HepG2 (cell line): ENCODE measurements around the gene CAMK2D. TPM values are rescaled to one million over a fixed set of nuclear protein-coding genes. Genes with fewer than 3 reads are reported as not detected.
A peak's percentile ranks its signal among the peaks of the same experiment; 100 is the strongest.

Experiments used
- ATAC-seq: fragments of 200-7000 bp; cut with Tn5 transposase; 3 replicates; pipeline ENCODE4 v1.9.1; 2020; ENCODE audit warnings: mild to moderate bottlenecking, moderate library complexity
- BruUV-seq: library from RNA; stranded (reverse); fragments of 400-500 nt; replicated peaks from 2 replicates; lab custom pipeline; 2021; lab: Mats Ljungman, UMichigan
- CTCF ChIA-PET: fragments of 300-600 bp; formaldehyde crosslinking; extraction: SDS; loops from one replicate; lab custom pipeline; 2021; ENCODE audit warnings: low total read pairs, inconsistent platforms, low intra/inter-chr PET ratio; lab: Yijun Ruan, JAX
- POLR2A ChIA-PET: fragments of 350-600 bp; sonication (Branson Sonifier 250); formaldehyde crosslinking; loops from one replicate; lab custom pipeline; 2020; ENCODE audit warnings: antibody characterized with exemption, inconsistent platforms; lab: Yijun Ruan, JAX
- DNase-seq: peaks from one replicate; pipeline ENCODE4 v3.0.0-alpha.2; 2015; ENCODE audit warnings: low spot score
- FAIRE-seq: peaks from 3 replicates; lab custom pipeline; 2011; peaks lifted over from hg19 to GRCh38; lab: Jason Lieb, UNC
- H2AFZ ChIP-seq: one replicate; pipeline ENCODE4 v1.6.1; 2011; ENCODE audit warnings: low read length, inconsistent platforms
- H3K27ac ChIP-seq: fragments of 300-600 bp; 3 replicates; pipeline ENCODE4 v1.8.0; 2011; ENCODE audit warnings: mixed run types, mild to moderate bottlenecking, mixed read lengths, low read length, inconsistent platforms; ENCODE audit not compliant: insufficient read depth; ENCODE audit errors: extremely low read length
- H3K27me3 ChIP-seq, 2 experiments: fragments of 200-600 bp in 1 of 2; 2 replicates in 1 of 2; 3 replicates in 1 of 2; pipeline versions ENCODE4 v1.6.0 to v1.8.0; 2011; ENCODE audit warnings: low read length in 2 of 2, mild to moderate bottlenecking in 2 of 2, moderate library complexity in 2 of 2, inconsistent platforms in 1 of 2; ENCODE audit not compliant: insufficient read depth in 2 of 2, control insufficient read depth in 1 of 2
- H3K36me3 ChIP-seq, 2 experiments: fragments of 200-600 bp in 1 of 2; replicated peaks in 1 of 2; 2 replicates in 1 of 2; 3 replicates in 1 of 2; pipeline versions ENCODE4 v1.5.1 to v1.8.0; 2011; ENCODE audit warnings: low read length in 2 of 2, inconsistent platforms in 1 of 2; ENCODE audit not compliant: insufficient read depth in 2 of 2, control insufficient read depth in 1 of 2
- H3K4me1 ChIP-seq: 2 replicates; pipeline ENCODE4 v1.5.1; 2012; ENCODE audit warnings: low read length, inconsistent platforms; ENCODE audit not compliant: insufficient read depth
- H3K4me2 ChIP-seq: 2 replicates; pipeline ENCODE4 v1.6.0; 2011; ENCODE audit warnings: low read depth, low read length, inconsistent platforms
- H3K4me3 ChIP-seq, 3 experiments: fragments of 200-600 bp in 1 of 3; sonication (generic), shearing (Covaris generic) in 1 of 3; replicated peaks in 1 of 3; 2 replicates each; pipeline ENCODE4 v1.5.1; 2011 to 2016; ENCODE audit warnings: low read length in 3 of 3, inconsistent platforms in 2 of 3, low read depth in 2 of 3, mild to moderate bottlenecking in 2 of 3, control low read depth in 1 of 3, mixed read lengths in 1 of 3; ENCODE audit not compliant: insufficient read depth in 1 of 3
- H3K79me2 ChIP-seq: one replicate; pipeline ENCODE4 v1.6.1; 2011; ENCODE audit warnings: low read length, inconsistent platforms; ENCODE audit not compliant: insufficient read depth
- H3K9ac ChIP-seq: 2 replicates; pipeline ENCODE4 v1.6.0; 2011; ENCODE audit warnings: mild to moderate bottlenecking, low read depth, low read length, inconsistent platforms; ENCODE audit not compliant: insufficient read depth
- H3K9me3 ChIP-seq: 2 replicates; pipeline ENCODE4 v1.5.1; 2012; ENCODE audit warnings: mild to moderate bottlenecking, low read length
- H4K20me1 ChIP-seq: 2 replicates; pipeline ENCODE4 v1.6.0; 2011; ENCODE audit warnings: inconsistent platforms, mild to moderate bottlenecking, low read length, moderate library complexity; ENCODE audit not compliant: insufficient read depth
- CEBPB ChIP-seq: IDR thresholded peaks from 2 replicates; pipeline ENCODE4 v1.6.1; 2011; ENCODE audit warnings: low read depth, low read length, improper control_type of control experiment, borderline replicate concordance
- ELF1 ChIP-seq: sonication (generic); formaldehyde crosslinking; IDR thresholded peaks from 2 replicates; pipeline ENCODE4 v1.4.0; 2020; ENCODE audit warnings: missing genetic modification reagents
- HDAC6 ChIP-seq: fragments of 200-600 bp; sonication (generic); IDR thresholded peaks from 2 replicates; pipeline ENCODE4 v1.7.0; 2017; ENCODE audit warnings: mild to moderate bottlenecking, antibody characterized with exemption, low read length, low read depth
- HNRNPUL1 ChIP-seq: fragments of 200-400 bp; formaldehyde crosslinking; IDR thresholded peaks from 2 replicates; pipeline ENCODE4 v1.6.1; 2017; ENCODE audit warnings: low read depth, mild to moderate bottlenecking, low read length, moderate library complexity
- KAT2B ChIP-seq: fragments of 150-350 bp; IDR thresholded peaks from 2 replicates; pipeline ENCODE4 v1.6.1; 2014; ENCODE audit warnings: low read depth, low read length, borderline replicate concordance
- KLF9 ChIP-seq: IDR thresholded peaks from 2 replicates; pipeline ENCODE4 v1.6.1; 2016; ENCODE audit warnings: low read depth
- MED13 ChIP-seq: sonication (generic); formaldehyde crosslinking; IDR thresholded peaks from 2 replicates; pipeline ENCODE4 v1.5.0; 2020; ENCODE audit warnings: missing genetic modification reagents
- MYC ChIP-seq: sonication (generic); formaldehyde crosslinking; IDR thresholded peaks from 2 replicates; pipeline ENCODE4 v1.9.0; 2021; ENCODE audit warnings: missing genetic modification reagents, borderline replicate concordance
- ZFP36L2 ChIP-seq: sonication (generic); formaldehyde crosslinking; IDR thresholded peaks from 2 replicates; pipeline ENCODE4 v1.4.0; 2020; ENCODE audit warnings: missing genetic modification reagents
- ZFP91 ChIP-seq: sonication (generic); formaldehyde crosslinking; IDR thresholded peaks from 2 replicates; pipeline ENCODE4 v1.9.0; 2022; ENCODE audit warnings: missing genetic modification reagents, mild to moderate bottlenecking, borderline replicate concordance
- ZFX ChIP-seq: sonication (generic); formaldehyde crosslinking; IDR thresholded peaks from 2 replicates; pipeline ENCODE4 v1.4.0; 2020; ENCODE audit warnings: mild to moderate bottlenecking, low read depth, missing genetic modification reagents, moderate library complexity
- ZNF234 ChIP-seq: sonication (generic); formaldehyde crosslinking; conservative IDR thresholded peaks from 2 replicates; pipeline ENCODE4 v1.5.1; 2020; ENCODE audit warnings: mild to moderate bottlenecking, missing genetic modification reagents
- ZNF629 ChIP-seq: sonication (generic); formaldehyde crosslinking; conservative IDR thresholded peaks from 2 replicates; pipeline ENCODE4 v1.5.0; 2020; ENCODE audit warnings: missing genetic modification reagents
- WGBS: methylation state at CpG from one replicate; pipeline ENCODE4 v1.1.6; 2017; ENCODE audit warnings: low lambda C conversion rate; 5-methylcytosine and 5-hydroxymethylcytosine counted together
- in situ Hi-C: cut with HindIII; loops from 2 replicates; pipeline ENCODE4 v1.10.0; 2017; ENCODE audit warnings: low pct_unique_long_range_greater_than_20kb; ENCODE audit not compliant: extremely low pct_ligation_motif_present
- intact Hi-C: fragments of 100-400 bp; cut with micrococcal nuclease; formaldehyde crosslinking; loops from one replicate; pipeline ENCODE4 v1.10.0; 2022; ENCODE audit not compliant: unreplicated experiment
- polyA plus RNA-seq, 8 experiments: library from polyadenylated mRNA; depleted of rRNA in 3 of 8; stranded (reverse) in 7 of 8; unstranded in 1 of 8; fragments of >200 nt; fragmentation: Illumina TruSeq in 4 of 8; extraction: Trizol in 4 of 8; gene quantifications; 2 replicates each; pipeline versions ENCODE4 v1.2.1 to v1.2.3, GENCODE V29; 2011 to 2016; ENCODE audit warnings: low read depth in 4 of 8, missing spikeins in 1 of 8, mixed read lengths in 1 of 8; ENCODE audit not compliant: insufficient read depth in 1 of 8
- total RNA-seq, 5 experiments: library from RNA; depleted of rRNA; stranded (reverse); fragments of >200 nt; fragmentation: Illumina TruSeq; extraction: Trizol; gene quantifications; 2 replicates each; pipeline ENCODE4 v1.2.3, GENCODE V29; 2016; ENCODE audit warnings: low read depth in 1 of 5
- TF ChIP-seq, protein P1 (sequence below): sonication (generic); formaldehyde crosslinking; IDR thresholded peaks from 2 replicates; pipeline ENCODE4 v1.4.0; 2020; ENCODE audit warnings: mild to moderate bottlenecking, missing genetic modification reagents

CAMK2D gene
- total and polyA plus RNA-seq, 2 of the 13 experiments (the other 11 are each of a cell fraction or from before 2014, with no cell fraction given) = 18.0 to 65.4 TPM

- peaks cover 2% of the 10 kb centered on the region for H3K79me2 ChIP-seq
- POLR2A ChIA-PET = no interaction called here
- FAIRE-seq (no peak), DNase-seq (no peak), ATAC-seq (no peak)
- no peaks in the 10 kb centered on the region for H3K27me3 ChIP-seq
- no peak overlapping the region for H3K27ac ChIP-seq
- H3K9me3 ChIP-seq = peaks cover 10% of the 10 kb centered on the region; the same call in 1 of the 2 replicates
- no peak overlapping the region for H3K4me2 ChIP-seq
- H3K4me3 ChIP-seq = no peak overlapping the region
- CTCF ChIA-PET = no interaction called here
- TF ChIP-seq CEBPB (peak; percentile 37; the same call in 1 of the 2 replicates), HNRNPUL1 (no peak)
- intact Hi-C loops = no loop called here
- no peak overlapping the region for H2AFZ ChIP-seq
- in situ Hi-C loops = no loop called here
- H3K4me1 ChIP-seq = peaks cover 29% of the 10 kb centered on the region
- H4K20me1 ChIP-seq = no peaks in the 10 kb centered on the region
- no peak overlapping the region for H3K9ac ChIP-seq
- H3K36me3 ChIP-seq = peaks cover 0 to 1% of the 10 kb centered on the region in 2 experiments; a peak in 1 of 5 replicates
- BruUV-seq = no TSS peak
These were observed 82.9 kb downstream of the CAMK2D start for GRCh38 chr4:113678641-113679040.

DNA sequence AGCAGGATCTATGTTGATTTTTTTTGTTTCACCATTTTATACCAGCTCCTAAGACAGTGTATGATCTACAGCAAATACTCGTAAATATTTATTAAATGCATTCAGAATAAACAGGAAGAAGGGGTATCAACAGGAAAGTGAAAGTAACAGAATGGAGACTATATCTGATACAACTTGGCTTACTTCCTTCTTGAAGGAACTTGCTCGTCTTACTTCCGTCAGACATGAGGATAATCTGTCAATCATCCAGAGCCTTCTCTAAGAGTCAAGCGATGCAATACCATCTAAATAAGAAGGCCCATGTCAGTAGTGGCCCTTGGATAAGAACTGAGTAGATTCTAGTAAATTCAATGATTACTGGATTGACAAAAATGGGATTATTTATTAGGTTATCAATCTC is 84.2 kb downstream of the CAMK2D start:
- Histone ChIP-seq H2AFZ (no peak overlapping the region), H3K4me2 (no peak overlapping the region), H3K4me3 (no peak overlapping the region), H3K9ac (no peak overlapping the region), H3K27me3 (no peaks in the 10 kb centered on the region), H4K20me1 (no peaks in the 10 kb centered on the region), H3K4me1 (peaks cover 18% of the 10 kb centered on the region), H3K36me3 (no peaks in the 10 kb centered on the region; a peak in 1 of 5 replicates), H3K27ac (no peak overlapping the region), H3K9me3 (peaks cover 10% of the 10 kb centered on the region; the same call in 1 of the 2 replicates), H3K79me2 (peaks cover 2% of the 10 kb centered on the region)
- ATAC-seq (no peak), FAIRE-seq (no peak), DNase-seq (no peak)
- ChIA-PET POLR2A (no interaction called here), CTCF (no interaction called here)
- intact Hi-C loops (no loop called here), in situ Hi-C loops (no loop called here)
- no TSS peak for BruUV-seq
- WGBS = 99% methylated on average over 4 of the region's 4 CpGs
- TF ChIP-seq KAT2B = no peak
- TF ChIP-seq, protein P1, sequence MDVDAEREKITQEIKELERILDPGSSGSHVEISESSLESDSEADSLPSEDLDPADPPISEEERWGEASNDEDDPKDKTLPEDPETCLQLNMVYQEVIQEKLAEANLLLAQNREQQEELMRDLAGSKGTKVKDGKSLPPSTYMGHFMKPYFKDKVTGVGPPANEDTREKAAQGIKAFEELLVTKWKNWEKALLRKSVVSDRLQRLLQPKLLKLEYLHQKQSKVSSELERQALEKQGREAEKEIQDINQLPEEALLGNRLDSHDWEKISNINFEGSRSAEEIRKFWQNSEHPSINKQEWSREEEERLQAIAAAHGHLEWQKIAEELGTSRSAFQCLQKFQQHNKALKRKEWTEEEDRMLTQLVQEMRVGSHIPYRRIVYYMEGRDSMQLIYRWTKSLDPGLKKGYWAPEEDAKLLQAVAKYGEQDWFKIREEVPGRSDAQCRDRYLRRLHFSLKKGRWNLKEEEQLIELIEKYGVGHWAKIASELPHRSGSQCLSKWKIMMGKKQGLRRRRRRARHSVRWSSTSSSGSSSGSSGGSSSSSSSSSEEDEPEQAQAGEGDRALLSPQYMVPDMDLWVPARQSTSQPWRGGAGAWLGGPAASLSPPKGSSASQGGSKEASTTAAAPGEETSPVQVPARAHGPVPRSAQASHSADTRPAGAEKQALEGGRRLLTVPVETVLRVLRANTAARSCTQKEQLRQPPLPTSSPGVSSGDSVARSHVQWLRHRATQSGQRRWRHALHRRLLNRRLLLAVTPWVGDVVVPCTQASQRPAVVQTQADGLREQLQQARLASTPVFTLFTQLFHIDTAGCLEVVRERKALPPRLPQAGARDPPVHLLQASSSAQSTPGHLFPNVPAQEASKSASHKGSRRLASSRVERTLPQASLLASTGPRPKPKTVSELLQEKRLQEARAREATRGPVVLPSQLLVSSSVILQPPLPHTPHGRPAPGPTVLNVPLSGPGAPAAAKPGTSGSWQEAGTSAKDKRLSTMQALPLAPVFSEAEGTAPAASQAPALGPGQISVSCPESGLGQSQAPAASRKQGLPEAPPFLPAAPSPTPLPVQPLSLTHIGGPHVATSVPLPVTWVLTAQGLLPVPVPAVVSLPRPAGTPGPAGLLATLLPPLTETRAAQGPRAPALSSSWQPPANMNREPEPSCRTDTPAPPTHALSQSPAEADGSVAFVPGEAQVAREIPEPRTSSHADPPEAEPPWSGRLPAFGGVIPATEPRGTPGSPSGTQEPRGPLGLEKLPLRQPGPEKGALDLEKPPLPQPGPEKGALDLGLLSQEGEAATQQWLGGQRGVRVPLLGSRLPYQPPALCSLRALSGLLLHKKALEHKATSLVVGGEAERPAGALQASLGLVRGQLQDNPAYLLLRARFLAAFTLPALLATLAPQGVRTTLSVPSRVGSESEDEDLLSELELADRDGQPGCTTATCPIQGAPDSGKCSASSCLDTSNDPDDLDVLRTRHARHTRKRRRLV = no peak
- TF ChIP-seq HDAC6 = no peak
- TF ChIP-seq ZFX (CRISPR knock-in tag) = no peak
- no peak for TF ChIP-seq KLF9
- no peak for TF ChIP-seq ZNF629 (CRISPR knock-in tag)
- no peak for TF ChIP-seq MYC (CRISPR knock-in tag)
- TF ChIP-seq ELF1 = no peak
- TF ChIP-seq ZNF234 (CRISPR knock-in tag) = no peak
- no peak for TF ChIP-seq MED13 (CRISPR knock-in tag)
- TF ChIP-seq ZFP36L2 (CRISPR knock-in tag) = no peak
- no peak for TF ChIP-seq ZFP91
